H9 (cell line): ENCODE results near the gene ARMC9. TPM values are rescaled to one million over a fixed set of nuclear protein-coding genes. Genes with fewer than 3 reads are reported as not detected.

Source experiments
- DNase-seq: peaks from one replicate; pipeline ENCODE4 v3.0.0-alpha.2; 2017
- H2AFZ ChIP-seq: one replicate; pipeline ENCODE4 v1.6.1; 2013; ENCODE audit warnings: mild to moderate bottlenecking, low read length, control low read depth, moderate library complexity
- H2AK5ac ChIP-seq: 2 replicates; pipeline ENCODE4 v1.6.1; 2013; ENCODE audit warnings: low read length, control low read depth, mixed read lengths; ENCODE audit not compliant: insufficient read length
- H2BK120ac ChIP-seq: one replicate; pipeline ENCODE4 v1.6.1; 2013; ENCODE audit warnings: low read depth, mild to moderate bottlenecking, low read length, control low read depth, inconsistent platforms; ENCODE audit not compliant: poor library complexity, severe bottlenecking
- H2BK12ac ChIP-seq: 2 replicates; pipeline ENCODE4 v1.6.1; 2013; ENCODE audit warnings: low read length, control low read depth, mixed read lengths, low read depth; ENCODE audit not compliant: insufficient read length
- H2BK15ac ChIP-seq: 2 replicates; pipeline ENCODE4 v1.6.1; 2013; ENCODE audit warnings: low read depth, low read length, control low read depth
- H2BK20ac ChIP-seq: one replicate; pipeline ENCODE4 v1.6.1; 2013; ENCODE audit warnings: low read depth, mild to moderate bottlenecking, low read length, control low read depth, inconsistent platforms; ENCODE audit not compliant: poor library complexity, severe bottlenecking
- H2BK5ac ChIP-seq: 2 replicates; pipeline ENCODE4 v1.6.1; 2013; ENCODE audit warnings: low read length, control low read depth, mixed read lengths; ENCODE audit not compliant: insufficient read length
- H3K14ac ChIP-seq: 2 replicates; pipeline ENCODE4 v1.6.1; 2013; ENCODE audit warnings: low read length, control low read depth; ENCODE audit not compliant: insufficient read depth
- H3K18ac ChIP-seq: 2 replicates; pipeline ENCODE4 v1.6.1; 2013; ENCODE audit warnings: low read depth, mild to moderate bottlenecking, mixed read lengths, low read length, control low read depth; ENCODE audit not compliant: insufficient read length
- H3K23ac ChIP-seq: 2 replicates; pipeline ENCODE4 v1.6.1; 2013; ENCODE audit warnings: low read length, control low read depth, mixed read lengths, low read depth; ENCODE audit not compliant: insufficient read length
- H3K23me2 ChIP-seq: 2 replicates; pipeline ENCODE4 v1.6.1; 2013; ENCODE audit warnings: low read depth, mild to moderate bottlenecking, mixed read lengths, low read length, control low read depth; ENCODE audit not compliant: insufficient read length, poor library complexity, severe bottlenecking
- H3K27ac ChIP-seq: 2 replicates; pipeline ENCODE4 v1.5.1; 2013; ENCODE audit warnings: low read length, control low read depth, mixed read lengths, low read depth; ENCODE audit not compliant: insufficient read length
- H3K27me3 ChIP-seq: 2 replicates; pipeline ENCODE4 v1.6.1; 2013; ENCODE audit warnings: low read length, control low read depth, inconsistent platforms; ENCODE audit not compliant: insufficient read depth
- H3K4ac ChIP-seq: 2 replicates; pipeline ENCODE4 v1.6.1; 2013; ENCODE audit warnings: low read depth, mild to moderate bottlenecking, control low read depth, inconsistent platforms, low read length, moderate library complexity
- H3K4me1 ChIP-seq: 2 replicates; pipeline ENCODE4 v1.6.1; 2013; ENCODE audit warnings: low read length, control low read depth, inconsistent platforms; ENCODE audit not compliant: insufficient read depth
- H3K4me2 ChIP-seq: 2 replicates; pipeline ENCODE4 v1.6.1; 2013; ENCODE audit warnings: low read length, control low read depth, mixed read lengths; ENCODE audit not compliant: insufficient read length, insufficient read depth
- H3K56ac ChIP-seq: 2 replicates; pipeline ENCODE4 v1.6.1; 2013; ENCODE audit warnings: low read depth, mild to moderate bottlenecking, mixed read lengths, low read length, control low read depth; ENCODE audit not compliant: insufficient read length
- H3K79me1 ChIP-seq: 2 replicates; pipeline ENCODE4 v1.6.1; 2013; ENCODE audit warnings: low read depth, mild to moderate bottlenecking, moderate library complexity, low read length, control low read depth, inconsistent platforms; ENCODE audit not compliant: insufficient read depth, poor library complexity, severe bottlenecking
- H3K79me2 ChIP-seq: 2 replicates; pipeline ENCODE4 v1.6.1; 2013; ENCODE audit warnings: low read length, control low read depth, inconsistent platforms; ENCODE audit not compliant: insufficient read depth
- H3K9ac ChIP-seq: 2 replicates; pipeline ENCODE4 v1.6.1; 2013; ENCODE audit warnings: low read length, control low read depth, mixed read lengths; ENCODE audit not compliant: insufficient read length; ENCODE audit errors: extremely low read depth
- H3K9me3 ChIP-seq: one replicate; pipeline ENCODE4 v1.6.1; 2013; ENCODE audit warnings: low read depth, low read length, inconsistent platforms; ENCODE audit not compliant: control insufficient read depth
- H3T11ph ChIP-seq: one replicate; pipeline ENCODE4 v1.6.1; 2013; ENCODE audit warnings: mild to moderate bottlenecking, low read length, control low read depth, inconsistent platforms
- H4K20me1 ChIP-seq: one replicate; pipeline ENCODE4 v1.6.1; 2013; ENCODE audit not compliant: control insufficient read depth, insufficient read length, insufficient read depth
- H4K5ac ChIP-seq: 2 replicates; pipeline ENCODE4 v1.6.1; 2013; ENCODE audit warnings: low read depth, mild to moderate bottlenecking, mixed read lengths, low read length, control low read depth; ENCODE audit not compliant: insufficient read length
- H4K8ac ChIP-seq: replicated peaks from 2 replicates; pipeline ENCODE4 v1.6.1; 2013; ENCODE audit warnings: low read length, control low read depth, mixed read lengths, low read depth; ENCODE audit not compliant: insufficient read length
- H4K91ac ChIP-seq: 2 replicates; pipeline ENCODE4 v1.6.1; 2013; ENCODE audit warnings: low read depth, mild to moderate bottlenecking, moderate library complexity, mixed read lengths, low read length, control low read depth; ENCODE audit not compliant: insufficient read length
- H3K27ac Mint-ChIP-seq, 3 experiments: 2 replicates in 2 of 3; 3 replicates in 1 of 3; pipeline ENCODE4 v1.8.0; 2020 to 2021; ENCODE audit warnings: mixed read lengths in 3 of 3, mild to moderate bottlenecking in 1 of 3, moderate library complexity in 1 of 3
- H3K27me3 Mint-ChIP-seq: 2 replicates; pipeline ENCODE4 v1.8.0; 2021; ENCODE audit warnings: low read depth, mild to moderate bottlenecking, moderate library complexity, mixed read lengths
- H3K36me3 Mint-ChIP-seq, 3 experiments: 2 replicates in 2 of 3; 3 replicates in 1 of 3; pipeline ENCODE4 v1.8.0; 2020 to 2021; ENCODE audit warnings: low read depth in 3 of 3, mixed read lengths in 3 of 3; ENCODE audit not compliant: insufficient read depth in 1 of 3
- H3K4me1 Mint-ChIP-seq, 2 experiments: 2 replicates each; pipeline ENCODE4 v1.8.0; 2020; ENCODE audit warnings: mixed read lengths in 2 of 2
- H3K4me3 Mint-ChIP-seq, 2 experiments: 2 replicates in 1 of 2; 3 replicates in 1 of 2; pipeline ENCODE4 v1.8.0; 2020 to 2021; ENCODE audit warnings: mild to moderate bottlenecking in 2 of 2, mixed read lengths in 2 of 2, moderate library complexity in 1 of 2
- H3K9me3 Mint-ChIP-seq, 2 experiments: 2 replicates in 1 of 2; 3 replicates in 1 of 2; pipeline ENCODE4 v1.8.0; 2020; ENCODE audit warnings: mild to moderate bottlenecking in 2 of 2, mixed read lengths in 2 of 2, moderate library complexity in 1 of 2
- CTCF ChIP-seq: fragments of 200-600 bp; sonication (generic); conservative IDR thresholded peaks from 3 replicates; pipeline ENCODE4 v1.8.0; 2021; ENCODE audit warnings: antibody characterized with exemption, mild to moderate bottlenecking
- WGBS: extraction: QIAGEN DNeasy Blood & Tissue Kit; methylation state at CpG from one replicate; pipeline ENCODE4 v1.1.7; 2013; ENCODE audit warnings: missing lambda C conversion rate, low lambda C conversion rate, mixed read lengths; ENCODE audit not compliant: insufficient read length; ENCODE audit errors: extremely low coverage; 5-methylcytosine and 5-hydroxymethylcytosine counted together
- total RNA-seq: library from RNA; stranded (reverse); gene quantifications from 2 replicates; pipeline ENCODE4 v1.2.1, GENCODE V29; 2021

The ARMC9 gene
- total RNA-seq, 1 experiment from 2014 or later: 37.6 TPM

- Histone ChIP-seq H4K8ac (no peak overlapping the region), H2BK20ac (no peak overlapping the region)
- no peaks in the 10 kb centered on the region for H3K27me3 Mint-ChIP-seq
Observed at GRCh38 chr2:231257763-231258162, 59.3 kb downstream of the ARMC9 start.

More at GRCh38 chr2:231257763-231258162, 59.3 kb downstream of the ARMC9 start:
- no peak overlapping the region for H3K9ac ChIP-seq
- no peak overlapping the region for H3K27ac ChIP-seq
- H3K4me1 Mint-ChIP-seq: peaks cover 0 to 6% of the 10 kb centered on the region in 2 experiments; a peak in 2 of 4 replicates
- H2AFZ ChIP-seq: no peak overlapping the region
- H2BK15ac ChIP-seq: no peak overlapping the region
- no peak for TF ChIP-seq CTCF
- H4K5ac ChIP-seq: no peak overlapping the region
- no peaks in the 10 kb centered on the region for H3K9me3 Mint-ChIP-seq
- H3K4me3 Mint-ChIP-seq: no peak overlapping the region
- H3K9me3 ChIP-seq: no peaks in the 10 kb centered on the region
- no peak overlapping the region for H4K91ac ChIP-seq
- H3K23ac ChIP-seq: no peak overlapping the region
- 0 out of 7 replicates have a peak overlapping the region, but pooled peaks of 1 of the 3 experiments have one; percentile 72 for H3K27ac Mint-ChIP-seq
- H2AK5ac ChIP-seq: no peak overlapping the region
- no peaks in the 10 kb centered on the region for H3K79me2 ChIP-seq
- no peak overlapping the region for H3K18ac ChIP-seq
- H3K4me1 ChIP-seq: peaks cover 4% of the 10 kb centered on the region; the same call in 1 of the 2 replicates
- no peak overlapping the region for H3K4ac ChIP-seq
- H3T11ph ChIP-seq: no peak overlapping the region
- H3K14ac ChIP-seq: no peak overlapping the region
- no peaks in the 10 kb centered on the region for H3K23me2 ChIP-seq
- H2BK120ac ChIP-seq: no peak overlapping the region
- H3K56ac ChIP-seq: no peak overlapping the region
- WGBS: no CpG with 5 or more reads among the region's 4 CpGs
- no peaks in the 10 kb centered on the region for H4K20me1 ChIP-seq
- H2BK5ac ChIP-seq: no peak overlapping the region
- H3K4me2 ChIP-seq: no peak overlapping the region
- H2BK12ac ChIP-seq: no peak overlapping the region
- DNase-seq: no peak
- no peaks in the 10 kb centered on the region for H3K27me3 ChIP-seq
- H3K36me3 Mint-ChIP-seq: peaks cover 2 to 47% (median 4%) of the 10 kb centered on the region in 3 experiments; a peak in 4 of 7 replicates
- H3K79me1 ChIP-seq: no peaks in the 10 kb centered on the region
